K562 (cell line): Measurements from ENCODE around the gene TRMT1. TPM values are rescaled to one million over a fixed set of nuclear protein-coding genes. Genes with fewer than 3 reads are reported as not detected.

Source experiments
- DEAF1 ChIP-seq: fragments of 450-650 bp; formaldehyde crosslinking; IDR thresholded peaks from 2 replicates; pipeline ENCODE4 v1.4.0; 2020; ENCODE audit warnings: mild to moderate bottlenecking, moderate library complexity
- ETS2 ChIP-seq: IDR thresholded peaks from 2 replicates; pipeline ENCODE4 v1.6.1; 2016; ENCODE audit warnings: borderline replicate concordance, missing genetic modification characterization, mild to moderate bottlenecking, moderate library complexity, missing compliant biosample characterization; ENCODE audit not compliant: poor library complexity, severe bottlenecking
- GATA2 ChIP-seq: sonication (generic); formaldehyde crosslinking; IDR thresholded peaks from 2 replicates; pipeline ENCODE4 v1.4.0; 2020; ENCODE audit warnings: mild to moderate bottlenecking, missing genetic modification reagents
- HBP1 ChIP-seq: fragments of 450-650 bp; formaldehyde crosslinking; IDR thresholded peaks from 2 replicates; pipeline ENCODE4 v1.4.0; 2022; ENCODE audit warnings: missing genetic modification characterization
- OTX1 ChIP-seq: fragments of 450-650 bp; formaldehyde crosslinking; IDR thresholded peaks from 2 replicates; pipeline ENCODE4 v1.4.0; 2022; ENCODE audit warnings: mild to moderate bottlenecking
- TFE3 ChIP-seq: fragments of 450-650 bp; formaldehyde crosslinking; IDR thresholded peaks from 2 replicates; pipeline ENCODE4 v1.4.0; 2020; ENCODE audit warnings: mild to moderate bottlenecking, mixed read lengths
- YBX1 ChIP-seq: fragments of 450-650 bp; IDR thresholded peaks from 2 replicates; pipeline ENCODE4 v1.7.1; 2016; ENCODE audit warnings: mild to moderate bottlenecking
- ZBTB5 ChIP-seq: fragments of 450-650 bp; IDR thresholded peaks from 2 replicates; pipeline ENCODE4 v1.6.1; 2017; ENCODE audit warnings: antibody characterized with exemption
- ZKSCAN1 ChIP-seq: fragments of 150-350 bp; IDR thresholded peaks from 2 replicates; pipeline ENCODE4 v1.6.1; 2016; ENCODE audit warnings: low read depth, low read length
- ZNF609 ChIP-seq: sonication (generic); formaldehyde crosslinking; IDR thresholded peaks from 2 replicates; pipeline ENCODE4 v1.8.1; 2023; ENCODE audit warnings: missing genetic modification reagents, mild to moderate bottlenecking, borderline replicate concordance
- polyA plus RNA-seq, 8 experiments: library from polyadenylated mRNA; depleted of rRNA in 4 of 8; stranded (reverse) in 5 of 8; unstranded in 3 of 8; fragments of >200 nt; fragmentation: Nextera tagmentation in 2 of 8; fragmentation: Illumina TruSeq in 1 of 8; extraction: Ambion mirVana in 2 of 8; extraction: Trizol in 1 of 8; gene quantifications; 2 replicates each; pipeline versions ENCODE4 v1.2.1 to v1.2.3, GENCODE V29; 2011 to 2014; ENCODE audit warnings: inconsistent platforms in 1 of 8, missing spikeins in 1 of 8
- total RNA-seq, 7 experiments: library from RNA; depleted of rRNA in 6 of 7; stranded (reverse); fragments of >200 nt in 6 of 7; fragmentation: Illumina TruSeq in 2 of 7; extraction: Trizol in 2 of 7; gene quantifications; 2 replicates each; pipeline versions ENCODE4 v1.2.1 to v1.2.3, GENCODE V29; 2011 to 2021; ENCODE audit warnings: low replicate concordance in 1 of 7

TRMT1 gene
- total and polyA plus RNA-seq, 9 of the 15 experiments (the other 6 are each of a cell fraction or from before 2014, with no cell fraction given): 5.8 to 158 (median 54.3) TPM

DNA sequence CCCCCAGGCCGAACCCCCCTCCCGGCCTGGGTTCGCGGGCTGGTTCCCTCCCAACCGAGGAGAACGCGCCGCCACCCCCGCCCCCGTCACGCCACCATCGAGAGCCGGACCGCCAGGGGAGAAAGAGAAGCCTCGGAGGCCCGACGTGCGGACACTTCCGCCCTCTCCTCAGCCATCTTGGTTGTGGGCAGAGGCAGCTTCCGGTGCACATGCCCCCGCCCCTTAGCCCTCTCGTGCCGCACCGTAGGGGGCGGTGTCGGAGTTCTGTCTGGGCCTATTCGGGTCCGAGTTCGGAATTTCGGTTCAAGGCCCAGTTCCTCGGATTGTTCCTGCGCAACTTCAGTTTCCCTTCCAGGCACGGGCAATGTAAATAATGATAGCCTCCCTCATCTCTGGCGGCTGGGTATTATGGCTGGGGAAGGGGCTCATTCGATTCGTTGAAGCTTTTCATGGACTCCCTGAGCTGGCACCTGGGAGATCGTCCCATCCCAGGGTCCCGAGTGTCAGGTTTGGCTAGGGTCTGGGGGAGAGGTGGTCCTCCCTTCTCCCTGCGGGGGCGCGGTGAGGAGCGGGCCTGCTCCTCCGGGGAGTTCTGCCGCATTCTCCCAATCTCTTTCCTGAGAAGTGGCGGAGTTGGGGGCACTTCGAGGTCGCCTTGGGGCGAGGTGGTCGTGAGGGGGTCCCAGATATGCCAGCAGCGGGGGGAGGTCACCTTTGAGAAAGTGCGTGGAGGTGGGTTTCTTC, 33.8 kb upstream of the TRMT1 start, which contains the start of the genes IER2 and STX10 (continued):
- TF ChIP-seq ZBTB5 (no peak), YBX1 (no peak), ZKSCAN1 (no peak; the same call in 1 of the 2 replicates), OTX1 (no peak), ZNF609 (CRISPR knock-in tag) (no peak), HBP1 (CRISPR knock-in tag) (no peak), DEAF1 (CRISPR knock-in tag) (no peak), GATA2 (CRISPR knock-in tag) (no peak), ETS2 (no peak), TFE3 (CRISPR knock-in tag) (no peak)
